ENCODE measurements around the gene ALPK3. TPM values are rescaled to one million over a fixed set of nuclear protein-coding genes. Genes with fewer than 3 reads are reported as not detected.
A peak's percentile ranks its signal among the peaks of the same experiment; 100 is the strongest.

ALPK3 gene
- total and polyA plus RNA-seq, 2 donors from 2014 or later: 3.1 to 20.2 TPM

- H3K9me3 ChIP-seq (ENCODE audit: control insufficient read depth in 2 of 3, insufficient read depth in 1 of 3, low read length in 3 of 3): no peaks in the 10 kb centered on the region
- H3K4me1 ChIP-seq (ENCODE audit: control insufficient read depth in 2 of 3, insufficient read depth in 2 of 3, low read depth in 1 of 3, low read length in 3 of 3): no peaks in the 10 kb centered on the region
- no peak overlapping the region for H3K9ac ChIP-seq (ENCODE audit: low read length in 3 of 3)
- TF ChIP-seq CTCF (IDR thresholded peaks at IDR 0.05; ENCODE audit: borderline replicate concordance, extremely low read depth, insufficient read depth): no peak
- H3K36me3 ChIP-seq (ENCODE audit: control insufficient read depth in 2 of 3, insufficient read depth in 3 of 3, low read length in 3 of 3): peaks cover 0 to 3% (median 2%) of the 10 kb centered on the region in 3 donors
- peak in 2 of 5 donors; percentile 16 to 88 for DNase-seq
- H3K4me3 ChIP-seq (ENCODE audit: low read length in 3 of 3): no peak overlapping the region
- no peaks in the 10 kb centered on the region for H3K27me3 ChIP-seq (ENCODE audit: control insufficient read depth, insufficient read depth, low read length)
- intact Hi-C loops (cut with DNase I): no loop called here
- no peak for FAIRE-seq
- H3K27ac ChIP-seq (ENCODE audit: low read depth in 2 of 2, low read length in 2 of 2): no peak overlapping the region
Observed at GRCh38 chr15:84859144-84859543, 42.0 kb downstream of the ALPK3 start.

GRCh38 chr15:84859651-84860050, 42.5 kb downstream of the ALPK3 start:
- H3K27ac ChIP-seq (ENCODE audit: low read depth in 2 of 2, low read length in 2 of 2): no peak overlapping the region
- H3K27me3 ChIP-seq (ENCODE audit: control insufficient read depth, insufficient read depth, low read length): no peaks in the 10 kb centered on the region
- H3K36me3 ChIP-seq (ENCODE audit: control insufficient read depth in 2 of 3, insufficient read depth in 3 of 3, low read length in 3 of 3): peaks cover 0 to 3% (median 2%) of the 10 kb centered on the region in 3 donors
- no peak overlapping the region for H3K4me3 ChIP-seq (ENCODE audit: low read length in 3 of 3)
- no peak for FAIRE-seq
- intact Hi-C loops (cut with DNase I): no loop called here
- H3K9me3 ChIP-seq (ENCODE audit: control insufficient read depth in 2 of 3, insufficient read depth in 1 of 3, low read length in 3 of 3): no peaks in the 10 kb centered on the region
- peak in 1 of 5 donors; percentile 70 for DNase-seq
- no peak for TF ChIP-seq CTCF (IDR thresholded peaks at IDR 0.05; ENCODE audit: borderline replicate concordance, extremely low read depth, insufficient read depth)
- no peaks in the 10 kb centered on the region for H3K4me1 ChIP-seq (ENCODE audit: control insufficient read depth in 2 of 3, insufficient read depth in 2 of 3, low read depth in 1 of 3, low read length in 3 of 3)
- no peak overlapping the region for H3K9ac ChIP-seq (ENCODE audit: low read length in 3 of 3)

- peaks cover 0 to 2% (median 0%) of the 10 kb centered on the region in 3 donors for H3K36me3 ChIP-seq (ENCODE audit: control insufficient read depth in 2 of 3, insufficient read depth in 3 of 3, low read length in 3 of 3)
- FAIRE-seq: no peak
- H3K9me3 ChIP-seq (ENCODE audit: control insufficient read depth in 2 of 3, insufficient read depth in 1 of 3, low read length in 3 of 3): no peaks in the 10 kb centered on the region
- H3K4me3 ChIP-seq (ENCODE audit: low read length in 3 of 3): no peak overlapping the region
- DNase-seq: no peak
- no peaks in the 10 kb centered on the region for H3K4me1 ChIP-seq (ENCODE audit: control insufficient read depth in 2 of 3, insufficient read depth in 2 of 3, low read depth in 1 of 3, low read length in 3 of 3)
- intact Hi-C loops (cut with DNase I): no loop called here
- no peak overlapping the region for H3K27ac ChIP-seq (ENCODE audit: low read depth in 2 of 2, low read length in 2 of 2)
- no peaks in the 10 kb centered on the region for H3K27me3 ChIP-seq (ENCODE audit: control insufficient read depth, insufficient read depth, low read length)
- TF ChIP-seq CTCF (IDR thresholded peaks at IDR 0.05; ENCODE audit: borderline replicate concordance, extremely low read depth, insufficient read depth): no peak
- H3K9ac ChIP-seq (ENCODE audit: low read length in 3 of 3): no peak overlapping the region
Observed at GRCh38 chr15:84861781-84862180, 44.6 kb downstream of the ALPK3 start.
